Measurements from ENCODE around the gene NKRF. TPM values are rescaled to one million over a fixed set of nuclear protein-coding genes. Genes with fewer than 3 reads are reported as not detected.
"Not testable (repeated sequence)": the region's sequence is repeated elsewhere in the genome, so short reads cannot be mapped to it uniquely, and the experiment has no call there.

The NKRF gene
- total RNA-seq, 1 donor from 2014 or later = 6.8 TPM

GRCh38 chrX:119638725-119639471, 32.7 kb upstream of the NKRF start:
- Mint-ChIP-seq H3K27me3 (ENCODE audit: unreplicated experiment) (peaks cover 7% of the 10 kb centered on the region), H3K36me3 (ENCODE audit: unreplicated experiment) (peaks cover 7% of the 10 kb centered on the region), H3K9me3 (ENCODE audit: unreplicated experiment) (peaks cover 13% of the 10 kb centered on the region), H3K27ac (ENCODE audit: unreplicated experiment) (no peak overlapping the region), H3K4me1 (ENCODE audit: low read depth, unreplicated experiment) (peaks cover 15% of the 10 kb centered on the region), H3K4me3 (ENCODE audit: unreplicated experiment) (no peak overlapping the region)
- no peak for TF ChIP-seq CTCF (IDR thresholded peaks at IDR 0.05; ENCODE audit: partially characterized antibody, unreplicated experiment)
- DNase-seq = no peak

- Mint-ChIP-seq H3K4me3 (ENCODE audit: unreplicated experiment) (peak overlapping the region; percentile 32), H3K9me3 (ENCODE audit: unreplicated experiment) (peaks cover 11% of the 10 kb centered on the region), H3K27ac (ENCODE audit: unreplicated experiment) (peak overlapping the region; percentile 59), H3K36me3 (ENCODE audit: unreplicated experiment) (peaks cover 12% of the 10 kb centered on the region)
- DNase-seq; H3K4me1 Mint-ChIP-seq (ENCODE audit: low read depth, unreplicated experiment); H3K27me3 Mint-ChIP-seq (ENCODE audit: unreplicated experiment): not testable (repeated sequence)
Measured at GRCh38 chrX:119637421-119637820, 31.2 kb upstream of the NKRF start.

- no peak overlapping the region for H3K27ac Mint-ChIP-seq (ENCODE audit: unreplicated experiment)
- H3K4me1 Mint-ChIP-seq (ENCODE audit: low read depth, unreplicated experiment) = peaks cover 2% of the 10 kb centered on the region
- peaks cover 7% of the 10 kb centered on the region for H3K27me3 Mint-ChIP-seq (ENCODE audit: unreplicated experiment)
- H3K36me3 Mint-ChIP-seq (ENCODE audit: unreplicated experiment) = peaks cover 12% of the 10 kb centered on the region
- TF ChIP-seq CTCF (IDR thresholded peaks at IDR 0.05; ENCODE audit: partially characterized antibody, unreplicated experiment) = no peak
- DNase-seq = no peak
- H3K9me3 Mint-ChIP-seq (ENCODE audit: unreplicated experiment) = peaks cover 8% of the 10 kb centered on the region
- no peak overlapping the region for H3K4me3 Mint-ChIP-seq (ENCODE audit: unreplicated experiment)
Measured at GRCh38 chrX:119636419-119636818, 30.2 kb upstream of the NKRF start.

- no peak for TF ChIP-seq CTCF (IDR thresholded peaks at IDR 0.05; ENCODE audit: partially characterized antibody, unreplicated experiment)
- no peak for DNase-seq
- Mint-ChIP-seq H3K27me3 (ENCODE audit: unreplicated experiment) (peaks cover 7% of the 10 kb centered on the region), H3K4me1 (ENCODE audit: low read depth, unreplicated experiment) (peaks cover 2% of the 10 kb centered on the region), H3K9me3 (ENCODE audit: unreplicated experiment) (peaks cover 8% of the 10 kb centered on the region), H3K4me3 (ENCODE audit: unreplicated experiment) (no peak overlapping the region), H3K27ac (ENCODE audit: unreplicated experiment) (peak overlapping the region; percentile 50), H3K36me3 (ENCODE audit: unreplicated experiment) (peaks cover 12% of the 10 kb centered on the region)
Measured at GRCh38 chrX:119635799-119636198, 29.6 kb upstream of the NKRF start.

- TF ChIP-seq CTCF (IDR thresholded peaks at IDR 0.05; ENCODE audit: partially characterized antibody, unreplicated experiment) = no peak
- Mint-ChIP-seq H3K27me3 (ENCODE audit: unreplicated experiment) (peaks cover 7% of the 10 kb centered on the region), H3K4me3 (ENCODE audit: unreplicated experiment) (no peak overlapping the region), H3K9me3 (ENCODE audit: unreplicated experiment) (peaks cover 8% of the 10 kb centered on the region), H3K4me1 (ENCODE audit: low read depth, unreplicated experiment) (peaks cover 2% of the 10 kb centered on the region), H3K36me3 (ENCODE audit: unreplicated experiment) (peaks cover 12% of the 10 kb centered on the region), H3K27ac (ENCODE audit: unreplicated experiment) (peak overlapping the region; percentile 50)
- no peak for DNase-seq
Measured at GRCh38 chrX:119635179-119635578, 29.0 kb upstream of the NKRF start.
